HG03039 (cell line): ENCODE data around the gene TUBG2.

Experiments used
- ATAC-seq: cut with Tn5 transposase; IDR thresholded peaks from one replicate; pipeline ENCODE4 v1.9.1; 2021; ENCODE audit warnings: mild to moderate bottlenecking, moderate library complexity; ENCODE audit not compliant: unreplicated experiment

TUBG2 gene

DNA sequence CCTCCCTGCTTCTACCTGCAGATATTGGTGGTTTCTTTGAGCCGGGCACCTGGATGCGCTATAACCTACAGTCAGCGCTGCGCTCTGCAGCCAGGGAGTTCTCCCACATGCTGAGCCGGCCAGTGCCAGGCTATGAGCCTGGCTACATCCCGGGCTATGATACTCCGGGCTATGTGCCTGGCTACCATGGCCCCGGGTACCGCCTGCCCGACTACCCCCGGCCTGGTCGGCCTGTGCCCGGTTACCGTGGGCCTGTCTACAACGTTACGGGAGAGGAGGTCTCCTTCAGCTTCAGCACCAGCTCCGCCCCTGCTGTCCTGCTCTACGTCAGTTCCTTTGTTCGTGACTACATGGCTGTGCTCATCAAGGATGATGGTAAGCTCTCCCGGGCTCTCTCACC lies 36.4 kb downstream of the TUBG2 start:
- ATAC-seq: no peak

DNA sequence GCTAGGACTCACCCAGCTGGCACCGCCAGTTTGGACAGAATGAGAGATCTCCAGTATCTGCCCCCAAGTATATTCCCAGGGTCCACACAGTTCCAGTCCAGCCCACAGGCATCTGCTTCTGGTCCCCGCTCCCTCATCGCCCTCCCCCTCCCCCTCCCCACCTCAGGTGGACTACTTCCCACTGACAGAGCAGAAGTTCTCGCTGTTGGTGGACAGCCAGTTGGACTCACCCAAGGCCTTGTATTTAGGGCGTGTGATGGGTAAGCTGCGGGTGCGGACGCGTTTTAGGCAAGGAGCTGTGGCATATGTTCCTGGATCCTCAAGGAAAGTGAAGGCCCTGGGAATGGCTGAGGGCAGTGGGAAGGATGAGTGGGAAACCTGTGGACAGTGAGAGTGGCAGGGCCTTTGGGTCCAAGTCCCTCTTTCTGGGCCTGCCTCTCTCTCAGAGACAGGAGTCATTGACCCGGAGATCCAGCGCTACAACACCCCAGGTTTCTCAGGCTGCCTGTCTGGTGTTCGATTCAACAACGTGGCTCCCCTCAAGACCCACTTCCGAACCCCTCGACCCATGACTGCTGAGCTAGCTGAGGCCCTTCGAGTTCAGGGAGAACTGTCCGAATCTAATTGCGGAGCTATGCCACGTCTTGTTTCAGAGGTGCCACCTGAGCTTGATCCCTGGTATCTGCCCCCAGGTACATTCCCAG lies 38.2 kb downstream of the TUBG2 start:
- ATAC-seq: no peak

DNA sequence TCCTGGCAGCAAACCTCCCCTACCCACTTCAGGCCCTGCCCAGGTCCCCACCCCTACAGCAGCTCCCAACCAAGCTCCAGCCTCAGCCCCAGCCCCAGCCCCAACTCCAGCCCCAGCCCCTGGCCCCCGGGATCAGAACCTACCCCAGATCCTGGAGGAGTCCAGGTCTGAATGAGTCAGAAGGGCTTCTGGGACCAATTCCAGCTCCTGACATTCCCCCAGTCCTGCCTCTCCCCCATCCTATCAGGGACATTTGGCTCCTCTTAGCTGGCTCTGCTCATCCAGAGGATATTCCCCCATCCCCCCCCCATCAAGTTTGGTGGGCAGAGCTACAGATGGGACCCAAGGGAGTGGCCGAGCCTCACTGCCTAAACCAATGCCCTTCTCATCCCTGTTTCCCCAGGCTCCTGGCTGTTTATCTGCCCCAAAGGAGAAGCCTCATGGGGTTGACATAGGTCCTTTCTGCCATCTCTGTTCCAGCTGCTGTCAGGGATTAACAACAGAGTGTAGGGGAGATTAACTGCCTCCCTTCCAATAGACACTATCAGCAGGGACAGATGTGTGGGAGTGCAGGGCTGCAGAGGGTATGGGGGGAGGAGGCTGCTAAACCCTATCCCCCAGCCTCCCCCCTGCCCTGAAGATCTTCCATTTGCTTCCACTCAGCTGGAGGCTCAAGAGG lies 39.8 kb downstream of the TUBG2 start:
- ATAC-seq: no peak

DNA sequence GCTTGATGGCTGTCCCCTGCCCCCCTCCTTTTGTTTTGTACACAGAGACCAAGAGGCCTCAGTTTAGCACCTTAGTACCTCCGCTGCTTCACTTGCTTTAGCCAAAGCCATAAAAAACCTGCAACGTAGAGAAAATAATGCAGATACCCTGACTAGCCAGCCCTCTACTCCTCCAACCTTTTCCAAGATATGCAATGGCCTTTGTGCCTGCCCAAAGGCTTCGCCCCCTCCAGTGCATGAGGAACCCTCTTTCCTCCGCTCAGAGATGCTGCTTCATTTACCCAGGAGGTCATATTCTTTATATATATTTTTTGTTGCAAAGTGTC lies 40.3 kb downstream of the TUBG2 start:
- no peak for ATAC-seq

DNA sequence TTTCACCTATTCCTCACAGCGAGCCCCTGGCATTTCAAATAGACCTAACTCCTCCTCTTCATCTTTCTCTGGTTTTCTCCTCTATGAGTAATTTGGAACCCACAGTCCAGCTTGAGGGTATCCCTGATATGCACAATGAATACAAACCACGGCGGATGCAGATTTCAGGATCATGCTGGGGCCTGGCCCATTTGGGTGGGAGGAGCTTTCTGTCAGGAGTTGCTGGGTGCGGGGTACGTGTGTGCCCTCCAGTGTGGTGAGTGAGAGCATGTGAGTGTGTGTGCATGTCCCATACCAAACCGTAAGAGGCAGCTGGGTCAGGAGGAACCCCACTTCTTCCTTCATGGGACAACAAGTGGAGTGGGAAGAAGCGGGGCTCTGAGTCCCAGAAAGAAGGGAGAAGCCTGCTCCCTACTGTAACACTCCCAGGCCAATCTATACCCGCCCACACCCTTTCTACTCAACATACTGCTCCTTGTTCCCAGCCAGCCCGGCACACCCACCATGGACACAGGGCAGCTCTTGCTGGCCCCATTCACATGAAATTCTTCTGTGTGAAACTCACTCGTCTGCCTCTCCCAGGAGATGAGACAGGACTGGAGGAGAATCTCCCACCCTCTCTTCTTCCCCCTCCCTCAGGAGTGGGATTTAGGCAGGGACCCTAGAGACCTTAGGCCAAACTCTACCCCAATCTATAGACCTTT lies 41.7 kb downstream of the TUBG2 start:
- ATAC-seq: no peak

DNA sequence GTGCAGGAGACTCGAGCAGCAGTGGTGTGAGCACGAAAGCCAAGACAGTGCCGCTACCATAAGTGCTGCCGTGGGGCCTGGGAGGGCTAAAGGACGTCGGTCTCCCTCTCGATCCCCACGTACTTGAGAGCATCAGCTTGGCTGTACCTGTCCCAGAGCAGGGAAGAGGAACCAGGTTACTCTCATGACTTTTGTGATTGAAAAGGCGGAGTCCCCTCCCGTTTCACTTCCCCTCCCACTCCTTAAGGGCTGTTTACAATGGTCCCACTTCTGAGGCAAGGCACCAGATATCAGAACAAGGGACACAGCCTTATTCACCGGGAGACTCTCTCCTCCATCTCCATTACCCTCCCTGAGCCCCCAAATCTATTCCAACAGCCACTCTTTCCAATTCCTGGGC lies 43.4 kb downstream of the TUBG2 start:
- no peak for ATAC-seq

DNA sequence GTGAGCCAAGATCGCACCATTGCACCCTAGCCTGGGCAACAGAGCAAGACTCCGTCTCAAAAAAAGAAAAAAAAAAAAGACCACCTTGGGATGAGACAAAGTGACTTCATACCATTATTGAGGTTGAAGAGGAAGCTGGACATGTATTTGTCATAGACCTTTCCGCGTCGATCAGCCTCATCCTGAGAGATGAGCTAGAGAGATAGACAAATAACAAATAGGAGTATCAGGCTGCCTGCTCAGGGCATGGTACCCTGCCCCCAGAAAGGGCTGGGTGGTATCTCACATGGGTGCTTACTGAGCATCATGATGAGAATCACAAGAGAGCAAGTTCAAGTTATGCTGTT lies 45.4 kb downstream of the TUBG2 start:
- ATAC-seq: no peak

DNA sequence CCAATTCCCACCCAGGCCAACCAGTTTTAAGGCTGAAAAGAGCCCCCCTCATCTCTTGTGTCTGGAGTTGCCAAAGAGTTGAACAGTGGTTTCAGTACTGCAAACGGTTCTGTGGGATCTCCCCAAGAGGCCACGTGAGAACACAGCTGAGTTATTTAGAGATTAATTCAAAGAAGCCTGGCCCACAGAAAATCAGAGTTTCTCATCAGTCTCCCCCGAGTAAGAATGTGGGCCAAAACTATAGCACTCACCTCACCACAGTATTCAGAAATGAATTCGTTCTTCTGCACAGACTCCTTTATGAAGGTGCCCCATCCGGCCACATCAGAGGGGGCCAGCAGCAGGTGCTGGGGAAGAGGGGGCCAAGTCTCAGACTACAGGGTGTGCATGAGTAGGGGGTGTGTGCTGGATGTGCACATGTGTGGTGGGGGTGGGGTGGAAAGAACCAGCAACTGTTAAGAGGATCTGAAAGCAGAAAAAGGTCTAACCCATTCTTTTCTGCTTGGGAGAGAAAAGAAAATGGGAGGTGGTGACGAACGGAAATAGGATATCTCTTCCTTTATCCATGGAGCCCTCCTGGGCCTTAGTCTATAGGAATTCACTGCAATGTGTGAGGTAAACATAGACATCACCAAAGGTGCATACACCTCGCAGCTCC lies 45.9 kb downstream of the TUBG2 start:
- ATAC-seq: peak; percentile 69

DNA sequence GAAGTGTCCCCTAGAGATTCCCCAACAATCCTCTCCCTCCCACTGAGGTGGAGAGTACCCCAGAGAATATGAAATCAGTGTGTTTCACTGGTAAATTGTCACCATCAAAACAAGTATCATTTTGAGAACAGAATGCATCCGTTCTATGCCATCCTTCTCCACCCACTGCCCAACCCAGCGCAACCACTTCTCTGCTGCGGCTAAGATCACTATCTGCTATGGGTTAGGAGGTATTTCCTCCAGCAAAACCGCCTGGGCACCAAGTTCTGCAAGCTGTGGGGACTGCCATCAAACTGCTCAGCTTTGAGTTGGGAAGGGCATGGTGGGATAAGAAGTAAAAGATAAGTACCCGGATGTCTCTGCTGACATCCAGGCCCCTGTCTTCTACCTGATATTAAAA lies 47.6 kb downstream of the TUBG2 start:
- no peak for ATAC-seq

DNA sequence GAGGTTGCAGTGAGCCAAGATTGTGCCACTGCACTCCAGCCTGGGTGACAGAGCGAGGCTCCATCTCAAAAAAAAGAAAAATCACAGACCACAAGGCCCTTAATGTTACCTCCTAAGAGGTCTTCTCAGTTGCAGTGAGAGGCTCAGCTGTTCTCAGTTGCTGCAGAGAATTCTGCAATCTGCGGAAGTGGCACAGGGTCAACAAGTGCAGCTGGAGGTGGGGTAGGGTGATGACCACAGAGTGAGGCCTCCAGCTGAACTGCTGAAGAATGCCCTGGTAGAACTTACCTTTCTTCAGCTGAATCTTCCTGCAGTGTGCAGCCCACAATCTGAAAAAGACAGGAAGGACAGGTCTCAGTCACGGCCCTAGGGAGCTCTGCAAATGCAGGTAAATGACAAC lies 49.5 kb downstream of the TUBG2 start:
- no peak for ATAC-seq

DNA sequence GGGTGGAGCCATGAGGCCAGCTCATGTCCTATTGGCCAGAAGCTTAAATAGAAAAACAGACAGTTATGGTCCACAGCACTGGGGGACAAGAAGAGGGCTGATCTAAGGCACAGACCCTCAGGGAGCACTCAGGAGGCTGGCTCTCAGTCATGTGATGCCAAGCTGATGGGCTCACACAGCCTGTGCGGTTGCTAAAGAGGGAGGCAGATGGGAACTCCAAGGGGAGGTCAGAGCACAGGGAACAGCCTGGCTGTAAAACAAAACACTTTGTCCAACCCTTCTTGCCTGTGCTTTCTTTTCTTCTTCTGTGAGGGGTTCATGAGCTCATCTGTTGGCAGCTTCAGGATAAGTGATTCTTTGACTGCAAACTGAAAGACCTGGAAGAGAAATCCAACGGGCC lies 50.5 kb downstream of the TUBG2 start:
- ATAC-seq: no peak
